ENCODE measurements around the gene PPP2R3A. TPM values are rescaled to one million over a fixed set of nuclear protein-coding genes. Genes with fewer than 3 reads are reported as not detected.

PPP2R3A gene
- total and polyA plus RNA-seq, 2 of the 13 experiments (the other 11 are each of a cell fraction or from before 2014, with no cell fraction given), result 0.07 to 0.12 TPM

- TF ChIP-seq CREBL2 (CRISPR knock-in tag; IDR thresholded peaks at IDR 0.05; ENCODE audit: borderline replicate concordance) (peak; percentile 96), NFKBIZ (CRISPR knock-in tag; IDR thresholded peaks at IDR 0.05) (peak; percentile 80; the same call in 1 of the 2 replicates), RBAK (CRISPR knock-in tag; IDR thresholded peaks at IDR 0.05) (peak; percentile 71; the same call in 1 of the 2 replicates), MAX (IDR thresholded peaks at IDR 0.05) (peak; percentile 98), PAF1 (CRISPR knock-in tag; IDR thresholded peaks at IDR 0.05) (no peak), POGZ (CRISPR knock-in tag; IDR thresholded peaks at IDR 0.05) (peak; percentile 82), ZBTB10 (CRISPR knock-in tag; IDR thresholded peaks at IDR 0.05; ENCODE audit: borderline replicate concordance) (peak; percentile 91), MXD4 (CRISPR knock-in tag; IDR thresholded peaks at IDR 0.05) (peak; percentile 87), ZBTB7B (CRISPR knock-in tag; IDR thresholded peaks at IDR 0.05) (peak; percentile 51; the same call in 1 of the 2 replicates), SNAPC5 (CRISPR knock-in tag; IDR thresholded peaks at IDR 0.05; ENCODE audit: borderline replicate concordance) (peak; percentile 85; the same call in 1 of the 2 replicates), FOXO4 (CRISPR knock-in tag; conservative IDR thresholded peaks at IDR 0.05) (no peak), BCL6 (CRISPR knock-in tag; IDR thresholded peaks at IDR 0.05) (peak; percentile 43; the same call in 1 of the 2 replicates), BRD4 (CRISPR knock-in tag; IDR thresholded peaks at IDR 0.05) (peak; percentile 95), TEAD2 (CRISPR knock-in tag; IDR thresholded peaks at IDR 0.05) (peak; percentile 96), SP5 (CRISPR knock-in tag; IDR thresholded peaks at IDR 0.05; ENCODE audit: borderline replicate concordance, low read depth) (peak; percentile 11), ZNF615 (CRISPR knock-in tag; IDR thresholded peaks at IDR 0.05; ENCODE audit: borderline replicate concordance) (peak; percentile 87; the same call in 1 of the 2 replicates), FOXA3 (CRISPR knock-in tag; IDR thresholded peaks at IDR 0.05) (peak; percentile 50; the same call in 1 of the 2 replicates), ZNF546 (CRISPR knock-in tag; conservative IDR thresholded peaks at IDR 0.05) (peak; percentile 96), ZNF609 (CRISPR knock-in tag; IDR thresholded peaks at IDR 0.05; ENCODE audit: borderline replicate concordance) (peak; percentile 75), ZNF792 (CRISPR knock-in tag; IDR thresholded peaks at IDR 0.05) (no peak; the same call in 1 of the 2 replicates), ARID2 (CRISPR knock-in tag; IDR thresholded peaks at IDR 0.05; ENCODE audit: borderline replicate concordance) (peak; percentile 98)
Measured at GRCh38 chr3:136196401-136197158, 231.1 kb downstream of the PPP2R3A start (continued).

Measured in HepG2 (cell line).